RWPE2 (cell line): ENCODE measurements around the gene CIRBP.
"Not testable (repeated sequence)": the region's sequence is repeated elsewhere in the genome, so short reads cannot be mapped to it uniquely, and the experiment has no call there.

ENCODE experiments used
- ATAC-seq: fragments of 200-7000 bp; cut with Tn5 transposase; 3 replicates; pipeline ENCODE4 v1.9.1; 2021; ENCODE audit warnings: low read depth
- DNase-seq: peaks from one replicate; pipeline ENCODE4 v3.0.0-alpha.2; 2020; ENCODE audit warnings: low spot score
- H3K27ac ChIP-seq: fragments of 450-650 bp; 2 replicates; pipeline ENCODE4 v1.5.1; 2017; ENCODE audit warnings: mild to moderate bottlenecking; ENCODE audit not compliant: poor library complexity, severe bottlenecking
- H3K27me3 ChIP-seq: fragments of 250-450 bp; sonication (Bioruptor Pico); 2 replicates; pipeline ENCODE4 v1.5.1; 2021; ENCODE audit warnings: mild to moderate bottlenecking, moderate library complexity; ENCODE audit not compliant: insufficient read depth, poor library complexity, severe bottlenecking
- H3K36me3 ChIP-seq: fragments of 250-450 bp; sonication (Bioruptor Pico); 2 replicates; pipeline ENCODE4 v1.5.1; 2020; ENCODE audit warnings: low read depth, mild to moderate bottlenecking, moderate library complexity
- H3K4me1 ChIP-seq: fragments of 250-450 bp; sonication (Bioruptor Pico); 2 replicates; pipeline ENCODE4 v1.5.1; 2021; ENCODE audit warnings: mild to moderate bottlenecking, moderate library complexity; ENCODE audit not compliant: insufficient read depth, poor library complexity, severe bottlenecking
- H3K4me3 ChIP-seq: fragments of 250-450 bp; sonication (Bioruptor Pico); 2 replicates; pipeline ENCODE4 v1.5.1; 2021; ENCODE audit warnings: mild to moderate bottlenecking, moderate library complexity; ENCODE audit not compliant: severe bottlenecking
- H3K9me3 ChIP-seq: fragments of 250-450 bp; sonication (Bioruptor Pico); 2 replicates; pipeline ENCODE4 v1.5.1; 2021; ENCODE audit warnings: mild to moderate bottlenecking, moderate library complexity; ENCODE audit not compliant: severe bottlenecking
- CTCF ChIP-seq: fragments of 450-650 bp; IDR thresholded peaks from one replicate; pipeline ENCODE4 v1.5.1; 2017; ENCODE audit warnings: mild to moderate bottlenecking, moderate library complexity; ENCODE audit not compliant: poor library complexity, severe bottlenecking

The CIRBP gene

DNA sequence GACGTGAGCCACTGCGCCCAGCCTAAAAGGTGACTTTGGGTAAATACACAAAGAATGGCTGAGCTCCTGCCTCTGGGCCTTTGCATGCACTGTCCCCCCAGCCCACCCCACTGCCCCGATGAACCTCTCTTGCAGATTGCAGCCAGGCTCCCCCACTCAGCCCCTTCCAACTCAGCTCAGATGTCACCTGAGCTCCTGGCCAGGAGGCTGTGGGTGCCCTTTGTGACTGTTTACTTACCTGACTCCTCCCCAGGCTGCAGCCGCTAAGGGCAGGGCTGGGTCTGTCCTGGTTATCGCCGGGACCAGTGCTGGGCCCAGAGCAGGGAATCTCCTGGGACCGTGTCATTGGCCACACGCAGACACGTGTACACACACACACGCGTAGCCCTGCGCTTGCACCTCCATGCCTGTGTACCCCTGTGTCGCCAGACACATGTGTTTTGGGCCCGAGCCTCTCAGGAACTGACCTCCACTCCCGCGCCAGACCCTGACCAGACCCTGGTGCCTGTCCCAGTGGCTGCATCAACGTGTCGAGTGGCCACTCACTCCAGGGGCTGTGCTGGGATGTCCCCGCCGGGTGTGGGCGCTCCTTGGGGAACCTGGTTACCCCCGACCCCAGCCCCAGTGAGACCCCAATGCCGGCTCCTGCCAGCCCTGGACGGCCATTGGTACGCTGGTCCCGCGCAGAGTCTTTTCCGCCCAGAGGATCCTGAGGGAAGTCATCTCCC lies 35.2 kb downstream of the CIRBP start:
- ATAC-seq, result no peak
- Histone ChIP-seq H3K27me3 (no peaks in the 10 kb centered on the region), H3K36me3 (no peaks in the 10 kb centered on the region), H3K9me3 (no peaks in the 10 kb centered on the region), H3K4me3 (no peak overlapping the region), H3K4me1 (no peaks in the 10 kb centered on the region), H3K27ac (no peak overlapping the region)
- DNase-seq, result no peak
- no peak for TF ChIP-seq CTCF

GRCh38 chr19:1305354-1305753 lies 36.2 kb downstream of the CIRBP start:
- DNase-seq, H3K27me3 ChIP-seq, H3K9me3 ChIP-seq, ATAC-seq, H3K4me1 ChIP-seq, H3K27ac ChIP-seq, H3K36me3 ChIP-seq, H3K4me3 ChIP-seq: not testable (repeated sequence)

DNA sequence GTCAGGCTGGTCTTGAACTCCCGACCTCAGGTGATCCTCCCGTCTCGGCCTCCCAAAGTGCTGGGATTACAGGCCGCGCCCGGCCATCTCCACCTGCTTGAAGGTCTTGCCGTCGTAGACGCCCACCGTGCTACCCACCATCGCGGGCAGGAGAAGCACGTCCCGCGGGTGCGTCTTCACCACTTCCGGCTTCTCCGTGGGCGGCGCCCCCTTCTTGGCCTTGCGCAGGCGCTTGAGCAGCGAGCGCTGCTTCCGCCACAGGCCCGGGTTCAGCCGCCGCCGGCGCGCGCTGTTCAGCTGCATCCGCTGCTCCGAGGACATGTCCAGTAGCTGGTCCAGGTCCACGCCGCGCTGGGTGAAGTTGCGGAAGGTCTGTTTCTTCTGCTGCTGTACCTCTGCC lies 38.2 kb downstream of the CIRBP start:
- no peaks in the 10 kb centered on the region for H3K4me1 ChIP-seq
- no peaks in the 10 kb centered on the region for H3K36me3 ChIP-seq
- no peak for ATAC-seq
- no peak for TF ChIP-seq CTCF
- H3K27ac ChIP-seq, result no peak overlapping the region
- no peaks in the 10 kb centered on the region for H3K9me3 ChIP-seq
- DNase-seq, result peak; percentile 53
- H3K4me3 ChIP-seq, result no peak overlapping the region
- H3K27me3 ChIP-seq, result no peaks in the 10 kb centered on the region

- H3K27me3 ChIP-seq, result no peaks in the 10 kb centered on the region
- H3K36me3 ChIP-seq, result no peaks in the 10 kb centered on the region
- no peak for TF ChIP-seq CTCF
- peak; percentile 61 for DNase-seq
- ATAC-seq, result no peak
- no peak overlapping the region for H3K4me3 ChIP-seq
- no peaks in the 10 kb centered on the region for H3K9me3 ChIP-seq
- no peaks in the 10 kb centered on the region for H3K4me1 ChIP-seq
- no peak overlapping the region for H3K27ac ChIP-seq
Observed at GRCh38 chr19:1307755-1308303, 38.7 kb downstream of the CIRBP start.

DNA sequence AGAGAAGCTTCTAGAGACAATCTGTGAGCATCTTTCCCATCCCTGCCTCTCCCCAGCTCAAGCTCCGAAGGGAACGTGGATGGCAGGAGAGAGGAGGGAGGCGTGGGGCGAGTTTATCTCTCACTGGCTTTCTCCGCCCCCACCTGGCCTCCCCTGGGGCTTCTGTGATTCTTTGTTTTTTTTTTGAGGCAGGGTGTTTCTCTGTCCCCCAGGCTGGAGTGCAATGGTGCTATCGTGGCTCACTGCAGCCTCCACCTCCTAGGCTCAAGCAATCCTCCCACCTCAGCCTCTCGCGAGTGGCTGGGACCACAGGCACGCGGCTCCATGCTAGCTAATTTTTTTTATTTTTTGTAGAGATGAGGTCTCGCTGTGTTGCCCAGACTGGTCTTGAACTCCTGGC lies 39.6 kb downstream of the CIRBP start:
- Histone ChIP-seq H3K36me3 (no peaks in the 10 kb centered on the region), H3K27ac (no peak overlapping the region), H3K4me3 (no peak overlapping the region), H3K27me3 (no peaks in the 10 kb centered on the region), H3K4me1 (peaks cover 7% of the 10 kb centered on the region), H3K9me3 (no peaks in the 10 kb centered on the region)
- ATAC-seq, result no peak
- DNase-seq, result no peak
- TF ChIP-seq CTCF, result no peak
